DND-41 (cell line): ENCODE measurements around the gene SRPRB.

ENCODE experiments used
- ATAC-seq: fragments of 200-7000 bp; cut with Tn5 transposase; 3 replicates; pipeline ENCODE4 v1.9.1; 2021; ENCODE audit warnings: low read depth; ENCODE audit not compliant: insufficient read depth
- DNase-seq: peaks from one replicate; pipeline ENCODE4 v3.0.0-alpha.2; 2020
- H2AFZ ChIP-seq: 2 replicates; pipeline ENCODE4 v1.6.0; 2012; ENCODE audit warnings: low read depth, low read length
- H3K27ac ChIP-seq: 2 replicates; pipeline ENCODE4 v1.5.1; 2012; ENCODE audit warnings: low read length, inconsistent platforms
- H3K27me3 ChIP-seq: fragments of 200-600 bp; sonication (generic); 2 replicates; pipeline ENCODE4 v1.6.0; 2012; ENCODE audit warnings: low read length, mild to moderate bottlenecking, inconsistent platforms; ENCODE audit not compliant: insufficient read depth, poor library complexity
- H3K36me3 ChIP-seq: 2 replicates; pipeline ENCODE4 v1.5.1; 2012; ENCODE audit warnings: low read length, inconsistent platforms; ENCODE audit not compliant: insufficient read depth
- H3K4me1 ChIP-seq: 2 replicates; pipeline ENCODE4 v1.5.1; 2012; ENCODE audit warnings: mild to moderate bottlenecking, low read length; ENCODE audit not compliant: insufficient read depth
- H3K4me2 ChIP-seq: 2 replicates; pipeline ENCODE4 v1.6.0; 2012; ENCODE audit warnings: mild to moderate bottlenecking, moderate library complexity, low read length, inconsistent platforms; ENCODE audit not compliant: insufficient read depth
- H3K4me3 ChIP-seq, 2 experiments: fragments of 200-600 bp in 1 of 2; shearing (Covaris generic) in 1 of 2; 2 replicates each; pipeline ENCODE4 v1.5.1; 2012 to 2016; ENCODE audit warnings: inconsistent platforms in 2 of 2, low read length in 2 of 2, mild to moderate bottlenecking in 2 of 2, low read depth in 1 of 2, moderate library complexity in 1 of 2
- H3K79me2 ChIP-seq: 2 replicates; pipeline ENCODE4 v1.6.0; 2012; ENCODE audit warnings: low read length, inconsistent platforms; ENCODE audit not compliant: insufficient read depth
- H3K9ac ChIP-seq: 2 replicates; pipeline ENCODE4 v1.6.0; 2012; ENCODE audit warnings: low read depth, mild to moderate bottlenecking, inconsistent platforms, low read length, moderate library complexity
- H3K9me3 ChIP-seq: 2 replicates; pipeline ENCODE4 v1.5.1; 2012; ENCODE audit warnings: low read length, moderate library complexity, mild to moderate bottlenecking, inconsistent platforms; ENCODE audit not compliant: insufficient read depth, severe bottlenecking
- H4K20me1 ChIP-seq: 2 replicates; pipeline ENCODE4 v1.6.0; 2012; ENCODE audit warnings: low read length; ENCODE audit not compliant: insufficient read depth
- EZH2 ChIP-seq: IDR thresholded peaks from 3 replicates; pipeline ENCODE4 v1.6.1; 2012; ENCODE audit warnings: borderline replicate concordance, low read depth, mild to moderate bottlenecking, moderate library complexity, low read length, inconsistent platforms; ENCODE audit not compliant: severe bottlenecking
- TF ChIP-seq, protein P1 (sequence below): IDR thresholded peaks from 2 replicates; pipeline ENCODE4 v1.5.1; 2012; ENCODE audit warnings: borderline replicate concordance, low read length, moderate library complexity, mild to moderate bottlenecking; ENCODE audit not compliant: poor library complexity, severe bottlenecking; ENCODE audit errors: extremely low read depth

Gene SRPRB

GRCh38 chr3:133815386-133815785 lies 9.8 kb downstream of the SRPRB start:
- Histone ChIP-seq H3K27ac (no peak overlapping the region), H4K20me1 (no peaks in the 10 kb centered on the region), H3K4me1 (no peaks in the 10 kb centered on the region), H3K9ac (no peak overlapping the region), H3K9me3 (no peaks in the 10 kb centered on the region), H3K4me3 (no peak overlapping the region), H3K27me3 (no peaks in the 10 kb centered on the region), H3K36me3 (peaks cover 93% of the 10 kb centered on the region), H3K4me2 (no peak overlapping the region), H2AFZ (no peak overlapping the region), H3K79me2 (no peaks in the 10 kb centered on the region)
- no peak for DNase-seq
- no peak for ATAC-seq
- TF ChIP-seq, protein P1, sequence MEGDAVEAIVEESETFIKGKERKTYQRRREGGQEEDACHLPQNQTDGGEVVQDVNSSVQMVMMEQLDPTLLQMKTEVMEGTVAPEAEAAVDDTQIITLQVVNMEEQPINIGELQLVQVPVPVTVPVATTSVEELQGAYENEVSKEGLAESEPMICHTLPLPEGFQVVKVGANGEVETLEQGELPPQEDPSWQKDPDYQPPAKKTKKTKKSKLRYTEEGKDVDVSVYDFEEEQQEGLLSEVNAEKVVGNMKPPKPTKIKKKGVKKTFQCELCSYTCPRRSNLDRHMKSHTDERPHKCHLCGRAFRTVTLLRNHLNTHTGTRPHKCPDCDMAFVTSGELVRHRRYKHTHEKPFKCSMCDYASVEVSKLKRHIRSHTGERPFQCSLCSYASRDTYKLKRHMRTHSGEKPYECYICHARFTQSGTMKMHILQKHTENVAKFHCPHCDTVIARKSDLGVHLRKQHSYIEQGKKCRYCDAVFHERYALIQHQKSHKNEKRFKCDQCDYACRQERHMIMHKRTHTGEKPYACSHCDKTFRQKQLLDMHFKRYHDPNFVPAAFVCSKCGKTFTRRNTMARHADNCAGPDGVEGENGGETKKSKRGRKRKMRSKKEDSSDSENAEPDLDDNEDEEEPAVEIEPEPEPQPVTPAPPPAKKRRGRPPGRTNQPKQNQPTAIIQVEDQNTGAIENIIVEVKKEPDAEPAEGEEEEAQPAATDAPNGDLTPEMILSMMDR = no peak

GRCh38 chr3:133820129-133820528 lies 14.5 kb downstream of the SRPRB start:
- DNase-seq (no peak), ATAC-seq (no peak)
- no peaks in the 10 kb centered on the region for H3K27me3 ChIP-seq
- no peak for TF ChIP-seq EZH2
- TF ChIP-seq, protein P1 = no peak
- H3K4me2 ChIP-seq = no peak overlapping the region
- no peak overlapping the region for H2AFZ ChIP-seq
- H3K36me3 ChIP-seq = peaks cover 97% of the 10 kb centered on the region
- H3K27ac ChIP-seq = no peak overlapping the region
- no peaks in the 10 kb centered on the region for H3K4me1 ChIP-seq
- 0 out of 2 replicates have a peak, but pooled peaks cover 5% of the 10 kb centered on the region for H4K20me1 ChIP-seq
- H3K4me3 ChIP-seq = no peak overlapping the region
- H3K9ac ChIP-seq = no peak overlapping the region
- H3K9me3 ChIP-seq = no peaks in the 10 kb centered on the region
- H3K79me2 ChIP-seq = no peaks in the 10 kb centered on the region

- TF ChIP-seq, protein P1 = no peak
- TF ChIP-seq EZH2 = no peak
- DNase-seq (no peak), ATAC-seq (no peak)
- Histone ChIP-seq H3K4me1 (no peaks in the 10 kb centered on the region), H3K4me3 (no peak overlapping the region), H3K27me3 (no peaks in the 10 kb centered on the region), H3K9me3 (no peaks in the 10 kb centered on the region), H3K36me3 (peaks cover 91% of the 10 kb centered on the region), H3K27ac (no peak overlapping the region), H3K79me2 (no peaks in the 10 kb centered on the region), H3K9ac (no peak overlapping the region), H4K20me1 (0 out of 2 replicates have a peak, but pooled peaks cover 5% of the 10 kb centered on the region), H2AFZ (no peak overlapping the region), H3K4me2 (no peak overlapping the region)
Observed at GRCh38 chr3:133820889-133821675, 15.5 kb downstream of the SRPRB start.
